ENCODE data around the gene TMEM51.
A peak's percentile ranks its signal among the peaks of the same experiment; 100 is the strongest.

TMEM51 gene

DNA sequence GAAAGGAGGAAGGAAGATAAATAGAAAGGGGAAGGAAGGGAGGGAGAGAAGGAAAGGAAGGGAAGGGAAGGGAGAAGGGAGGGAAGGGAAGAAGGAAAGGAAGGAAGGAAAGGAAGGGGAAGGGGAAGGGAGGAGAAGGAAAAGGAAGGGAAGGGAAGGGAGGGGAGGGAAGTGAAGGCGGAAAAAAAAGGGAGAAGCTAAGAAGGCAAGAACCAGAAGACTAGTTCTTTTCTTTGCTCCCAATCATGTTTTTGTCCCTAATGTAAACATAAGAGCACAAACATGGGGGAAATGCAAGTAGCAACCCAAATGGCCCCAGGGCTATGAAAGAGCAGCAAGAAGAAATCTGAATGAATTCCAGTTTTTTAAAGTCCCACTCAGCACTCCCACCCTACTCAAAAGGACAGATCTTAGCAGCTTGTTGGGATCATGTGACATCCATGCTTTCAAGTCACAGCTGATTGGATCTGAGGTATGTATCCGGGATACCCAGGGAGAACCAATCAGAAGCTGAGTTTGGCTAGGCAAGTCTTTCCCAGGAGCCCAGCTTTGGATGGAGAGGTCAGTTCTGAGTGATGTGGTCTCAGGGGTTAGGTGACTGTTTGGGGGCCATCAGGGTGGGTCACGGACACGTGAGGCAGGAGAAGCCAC is 69.2 kb downstream of the TMEM51 start:
- DNase-seq, result no peak

GRCh38 chr1:15224259-15224869 is 70.8 kb downstream of the TMEM51 start:
- DNase-seq, result no peak

DNA sequence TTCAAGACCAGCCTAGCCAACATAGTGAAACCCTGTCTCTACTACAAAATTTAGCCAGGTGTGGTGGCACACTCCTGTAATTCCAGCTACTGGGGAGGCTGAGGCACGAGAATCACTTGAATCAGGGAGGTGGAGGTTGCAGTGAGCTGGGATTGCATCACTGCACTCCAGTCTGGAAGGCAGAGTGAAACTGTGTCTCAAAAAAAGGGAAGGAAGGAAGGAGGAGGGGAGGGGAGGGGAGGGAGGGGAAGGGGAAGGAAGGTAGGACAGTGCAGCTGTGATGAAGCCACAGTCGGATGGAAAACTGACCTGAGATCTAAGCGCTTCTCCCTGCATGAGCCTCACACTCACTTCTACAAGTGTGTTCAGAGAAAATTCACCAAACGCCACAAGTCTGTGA is 71.4 kb downstream of the TMEM51 start:
- DNase-seq, result no peak

DNA sequence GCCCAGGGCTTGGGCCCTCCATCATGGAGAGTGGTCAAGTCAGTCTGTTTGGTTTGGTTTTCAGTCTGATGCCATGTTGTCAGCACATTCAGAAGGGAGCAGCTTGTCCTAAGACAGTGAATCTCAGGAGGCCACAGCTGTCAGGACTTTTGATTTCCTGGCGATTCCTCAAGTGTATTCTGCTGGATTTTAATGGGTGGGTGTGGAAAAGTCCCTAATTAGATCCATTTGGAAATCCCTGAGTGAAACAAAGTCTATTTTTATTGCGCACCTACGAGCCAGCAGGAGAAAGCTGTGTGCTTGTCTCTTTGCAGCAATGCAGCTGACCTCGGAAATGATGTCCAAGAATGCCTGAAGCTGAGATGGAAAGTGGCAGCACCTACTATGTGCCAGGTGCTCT is 71.9 kb downstream of the TMEM51 start:
- DNase-seq, result no peak

DNA sequence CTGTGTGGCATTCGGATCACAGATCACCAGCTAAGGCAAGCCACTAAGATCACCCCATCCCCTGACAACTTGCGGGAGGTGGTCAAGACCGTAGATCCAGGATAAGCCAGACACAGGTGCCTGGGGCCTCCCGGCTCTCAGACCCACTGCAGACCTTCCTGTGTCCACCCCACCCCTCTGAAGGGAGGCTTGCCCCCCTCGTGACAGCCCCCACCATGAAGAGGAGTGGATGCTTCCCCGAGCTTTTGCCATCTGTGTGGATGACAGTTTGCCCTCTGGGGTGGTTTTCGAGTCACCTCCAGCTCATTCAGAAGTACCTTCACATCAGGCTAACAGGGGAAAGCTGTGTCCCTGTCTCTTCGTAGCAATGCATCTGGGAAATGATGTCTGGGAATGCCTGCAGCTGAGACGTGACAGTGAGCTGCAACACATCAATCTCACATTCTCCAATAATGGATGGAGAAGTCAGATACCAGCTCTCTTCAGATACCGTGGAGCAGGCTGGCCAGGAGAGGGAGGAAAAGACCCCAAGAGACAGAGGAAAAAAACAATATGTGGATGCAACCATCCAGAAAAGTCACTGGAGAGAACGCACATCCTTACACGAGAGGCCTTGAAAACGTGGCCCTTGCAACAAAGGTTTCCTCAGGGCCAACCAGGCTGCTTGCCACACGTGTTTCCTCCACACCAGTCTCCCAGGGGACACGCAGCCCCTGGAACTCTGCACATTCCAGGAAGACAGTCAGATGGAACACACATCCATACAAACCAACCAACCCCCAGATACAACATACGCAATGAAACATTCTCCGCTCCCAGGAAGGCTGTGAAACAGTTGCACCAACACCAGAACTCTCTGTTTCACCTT is 73.1 kb downstream of the TMEM51 start:
- DNase-seq, result no peak

GRCh38 chr1:15229707-15230131 is 76.2 kb downstream of the TMEM51 start:
- no peak for DNase-seq

- no peak for DNase-seq
Measured at GRCh38 chr1:15231714-15232201, 78.2 kb downstream of the TMEM51 start.

DNA sequence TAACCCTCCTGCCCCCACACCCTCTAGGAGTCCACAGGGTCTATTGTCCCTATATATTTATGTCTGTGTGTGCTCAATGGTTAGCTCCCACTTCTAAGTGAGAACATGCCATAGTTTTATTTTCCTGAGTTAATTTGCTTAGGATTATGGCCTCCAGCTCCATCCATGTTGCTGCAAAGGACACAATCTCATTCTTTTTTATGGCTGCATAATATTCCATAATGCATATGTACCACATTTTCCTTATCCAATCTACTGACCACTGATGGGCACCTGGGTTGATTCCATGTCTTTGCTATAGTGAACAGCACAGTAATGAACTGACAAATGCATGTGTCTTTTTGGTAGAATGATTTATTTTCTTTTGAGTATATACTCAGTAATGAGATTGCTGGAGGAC is 80.1 kb downstream of the TMEM51 start:
- no peak for DNase-seq

DNA sequence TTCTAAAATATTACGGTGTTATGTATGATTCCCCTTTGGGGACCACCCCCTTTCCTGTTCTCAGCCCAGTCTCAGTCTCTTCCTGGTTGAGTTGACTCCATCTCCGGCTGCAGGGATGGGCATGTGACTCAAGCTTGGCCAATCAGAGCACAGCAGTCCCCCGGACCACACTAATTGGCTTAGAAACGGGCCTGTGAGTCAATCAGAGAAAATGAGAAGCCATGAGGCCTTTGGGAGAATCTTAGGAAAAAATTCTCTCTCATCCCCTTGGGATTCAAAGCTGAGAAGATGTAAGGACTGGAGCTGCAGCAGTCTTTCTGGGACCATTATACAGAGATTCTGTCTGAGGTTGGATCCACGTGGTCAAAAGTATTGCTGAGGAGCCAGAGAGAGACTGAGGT is 82.8 kb downstream of the TMEM51 start:
- no peak for DNase-seq

DNA sequence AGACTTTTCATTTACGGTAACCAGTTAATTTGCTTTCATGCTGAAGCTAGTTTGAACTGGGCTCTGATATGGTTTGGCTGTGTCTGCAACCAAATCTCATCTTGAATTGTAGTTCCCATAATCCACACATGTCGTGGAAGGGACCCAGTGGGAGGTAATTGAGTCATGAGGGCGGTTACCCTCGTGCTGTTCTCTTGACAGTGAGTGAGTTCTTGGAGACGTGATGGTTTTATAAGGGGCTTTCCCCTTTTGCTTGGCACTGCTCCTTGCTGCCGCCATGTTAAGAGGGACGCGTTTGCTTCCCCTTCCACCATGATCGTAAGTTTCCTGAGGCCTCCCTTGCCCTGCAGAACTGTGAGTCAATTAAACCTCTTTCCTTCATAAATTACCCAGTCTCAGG is 83.2 kb downstream of the TMEM51 start:
- DNase-seq, result no peak

DNA sequence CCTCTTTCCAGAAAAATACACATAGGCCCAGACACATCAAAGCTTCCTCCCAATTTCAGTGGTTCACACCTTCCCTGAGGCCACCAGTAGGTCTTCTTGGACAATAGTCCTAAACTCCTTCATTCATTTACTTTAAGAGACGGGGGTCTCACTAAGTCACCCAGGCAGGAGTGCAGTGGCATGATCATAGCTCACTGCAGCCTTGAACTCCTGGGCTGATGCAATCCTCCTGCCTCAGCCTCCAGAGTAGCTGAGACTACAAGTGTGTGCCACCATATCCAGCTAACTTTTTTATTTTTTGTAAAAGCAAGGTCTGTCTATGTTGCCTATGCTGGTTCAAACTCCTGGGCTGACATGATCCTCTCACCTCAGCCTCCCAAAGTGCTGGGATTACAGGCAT is 85.2 kb downstream of the TMEM51 start:
- no peak for DNase-seq

- DNase-seq, result no peak
Measured at GRCh38 chr1:15242766-15243165, 89.2 kb downstream of the TMEM51 start.

- no peak for DNase-seq
Measured at GRCh38 chr1:15243275-15244043, 89.9 kb downstream of the TMEM51 start.

- DNase-seq, result no peak
Measured at GRCh38 chr1:15244813-15245212, 91.3 kb downstream of the TMEM51 start.

GRCh38 chr1:15245593-15246360 is 92.2 kb downstream of the TMEM51 start:
- no peak for DNase-seq

- peak; percentile 28 for DNase-seq
Measured at GRCh38 chr1:15246960-15247614, 93.5 kb downstream of the TMEM51 start, which contains the start of gene FHAD1. Gene FHAD1, plus strand, starts transcription at chr1:15247223. Its CDS starts 4,562 bp downstream, at chr1:15251785.

GRCh38 chr1:15248216-15248615 is 94.7 kb downstream of the TMEM51 start:
- no peak for DNase-seq

GRCh38 chr1:15249081-15249480 is 95.5 kb downstream of the TMEM51 start:
- DNase-seq, result peak; percentile 51

DNA sequence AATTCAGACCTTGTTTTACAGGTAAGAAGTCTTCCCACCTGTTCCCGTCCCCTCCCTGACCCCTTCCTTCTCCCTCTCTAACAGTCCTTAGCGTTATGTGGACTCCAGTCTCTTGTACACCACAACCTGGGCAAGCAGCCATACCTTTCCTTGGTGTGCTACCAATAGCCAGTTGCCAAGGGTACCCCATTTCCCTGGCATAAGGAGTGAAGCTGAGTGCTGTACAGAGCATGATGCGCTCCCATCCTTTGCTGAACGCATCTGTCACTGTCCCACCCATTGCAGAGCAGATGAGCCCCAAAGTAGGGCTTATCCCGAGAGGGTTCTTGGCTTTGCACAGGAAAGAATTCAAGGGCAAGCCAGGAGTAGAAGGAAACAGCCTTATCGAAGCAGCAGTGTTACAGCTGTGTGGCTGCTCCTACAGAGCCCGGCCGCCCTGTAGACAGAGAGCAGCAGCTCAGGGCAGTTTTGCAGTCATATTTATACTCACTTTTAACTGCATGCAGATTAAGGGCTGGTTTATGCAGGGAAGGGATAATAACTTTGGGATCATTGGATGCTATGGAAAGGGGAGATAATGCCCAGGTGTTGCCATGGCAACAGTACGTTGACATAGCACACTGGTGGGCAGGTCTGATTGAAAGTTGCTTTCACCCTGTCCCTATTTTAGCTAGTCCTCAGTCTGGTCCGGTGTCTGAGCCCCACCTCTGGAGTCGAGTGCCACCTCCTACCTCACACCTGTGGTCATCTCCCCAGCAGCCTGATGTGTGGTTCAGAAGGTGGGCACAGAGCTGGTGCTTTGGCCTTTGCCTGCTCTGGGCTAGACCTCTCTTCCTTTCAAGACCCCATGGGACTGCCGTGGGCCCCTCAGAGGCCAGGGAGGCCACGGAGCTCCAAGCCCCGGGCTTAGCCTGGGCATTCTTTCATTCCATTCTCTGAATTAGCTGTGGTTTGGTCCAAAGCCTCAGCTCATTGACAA is 98.6 kb downstream of the TMEM51 start:
- DNase-seq, result no peak

DNA sequence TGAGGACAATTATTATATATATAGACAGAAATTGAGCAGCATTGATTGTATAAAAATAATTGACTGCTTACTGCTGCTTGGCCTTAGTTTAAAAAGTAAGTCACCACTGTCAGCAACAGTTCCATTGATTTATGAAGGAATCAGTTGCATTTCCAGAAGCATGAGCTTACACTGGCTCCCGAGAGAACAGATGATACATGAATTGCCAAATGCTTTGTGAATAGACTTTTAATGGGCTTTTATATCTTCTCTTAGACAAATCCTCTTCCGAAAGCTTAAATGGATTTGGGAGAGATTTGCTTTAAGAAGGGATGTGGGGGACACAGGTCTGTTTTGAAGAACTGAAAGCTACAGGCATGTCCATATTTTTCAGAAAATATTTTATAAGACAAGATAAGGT is 101.0 kb downstream of the TMEM51 start:
- no peak for DNase-seq
